HepG2 (cell line): ENCODE data around the gene GARS1. TPM values are rescaled to one million over a fixed set of nuclear protein-coding genes. Genes with fewer than 3 reads are reported as not detected.
A peak's percentile ranks its signal among the peaks of the same experiment; 100 is the strongest.

Source experiments
- CREBL2 ChIP-seq: sonication (generic); formaldehyde crosslinking; IDR thresholded peaks from 2 replicates; pipeline ENCODE4 v1.8.1; 2023; ENCODE audit warnings: missing genetic modification reagents, mild to moderate bottlenecking, borderline replicate concordance
- E2F1 ChIP-seq: sonication (generic); formaldehyde crosslinking; IDR thresholded peaks from 2 replicates; pipeline ENCODE4 v1.5.0; 2020; ENCODE audit warnings: missing genetic modification reagents
- FOXA3 ChIP-seq: IDR thresholded peaks from 2 replicates; pipeline ENCODE4 v1.6.1; 2016; ENCODE audit warnings: missing genetic modification reagents, missing compliant biosample characterization
- HDAC1 ChIP-seq: sonication (generic); formaldehyde crosslinking; IDR thresholded peaks from 2 replicates; pipeline ENCODE4 v1.5.1; 2020; ENCODE audit warnings: mild to moderate bottlenecking, missing genetic modification reagents
- HOXA5 ChIP-seq: sonication (generic); formaldehyde crosslinking; IDR thresholded peaks from 2 replicates; pipeline ENCODE4 v1.4.0; 2020; ENCODE audit warnings: missing genetic modification reagents
- JUND ChIP-seq: sonication (generic); formaldehyde crosslinking; IDR thresholded peaks from 2 replicates; pipeline ENCODE4 v1.8.0; 2022; ENCODE audit warnings: mild to moderate bottlenecking, missing genetic modification reagents
- KIAA2018 ChIP-seq: sonication (generic); formaldehyde crosslinking; IDR thresholded peaks from 2 replicates; pipeline ENCODE4 v1.5.0; 2020; ENCODE audit warnings: mild to moderate bottlenecking, missing genetic modification reagents, borderline replicate concordance
- KMT2A ChIP-seq: sonication (generic); formaldehyde crosslinking; IDR thresholded peaks from 2 replicates; pipeline ENCODE4 v1.4.0; 2020; ENCODE audit warnings: missing genetic modification reagents
- MYC ChIP-seq: sonication (generic); formaldehyde crosslinking; IDR thresholded peaks from 2 replicates; pipeline ENCODE4 v1.9.0; 2021; ENCODE audit warnings: missing genetic modification reagents, borderline replicate concordance
- RXRB ChIP-seq: IDR thresholded peaks from 2 replicates; pipeline ENCODE4 v1.6.1; 2016; ENCODE audit warnings: borderline replicate concordance, missing genetic modification reagents, missing compliant biosample characterization
- SAFB2 ChIP-seq: sonication (generic); formaldehyde crosslinking; IDR thresholded peaks from 2 replicates; pipeline ENCODE4 v1.5.1; 2020; ENCODE audit warnings: missing genetic modification reagents, low read depth, mild to moderate bottlenecking, borderline replicate concordance
- TCF12 ChIP-seq, 2 experiments: fragments of 450-650 bp in 1 of 2; sonication (generic) in 1 of 2; formaldehyde crosslinking in 1 of 2; IDR thresholded peaks; 2 replicates each; pipeline versions ENCODE4 v1.6.1 to v1.8.0; 2017 to 2022; ENCODE audit warnings: antibody characterized with exemption in 1 of 2, mild to moderate bottlenecking in 1 of 2, missing genetic modification reagents in 1 of 2, moderate library complexity in 1 of 2
- ZFP1 ChIP-seq: IDR thresholded peaks from 2 replicates; pipeline ENCODE4 v1.6.1; 2016
- ZNF207 ChIP-seq: fragments of 450-650 bp; IDR thresholded peaks from 2 replicates; pipeline ENCODE4 v1.6.1; 2016; ENCODE audit warnings: antibody characterized with exemption, borderline replicate concordance
- ZNF33A ChIP-seq: sonication (generic); formaldehyde crosslinking; IDR thresholded peaks from 2 replicates; pipeline ENCODE4 v1.5.1; 2020; ENCODE audit warnings: missing genetic modification reagents, mild to moderate bottlenecking, moderate library complexity, borderline replicate concordance
- ZNF354B ChIP-seq: sonication (generic); formaldehyde crosslinking; IDR thresholded peaks from 2 replicates; pipeline ENCODE4 v1.8.0; 2022; ENCODE audit warnings: mild to moderate bottlenecking, missing genetic modification reagents
- ZNF674 ChIP-seq: sonication (generic); formaldehyde crosslinking; IDR thresholded peaks from 2 replicates; pipeline ENCODE4 v1.5.0; 2020; ENCODE audit warnings: low read depth, mild to moderate bottlenecking, missing genetic modification reagents
- ZNF781 ChIP-seq: sonication (generic); formaldehyde crosslinking; IDR thresholded peaks from 2 replicates; pipeline ENCODE4 v1.5.1; 2020; ENCODE audit warnings: borderline replicate concordance, mild to moderate bottlenecking, missing genetic modification reagents; ENCODE audit errors: not compliant biosample characterization
- polyA plus RNA-seq, 8 experiments: library from polyadenylated mRNA; depleted of rRNA in 3 of 8; stranded (reverse) in 7 of 8; unstranded in 1 of 8; fragments of >200 nt; fragmentation: Illumina TruSeq in 4 of 8; extraction: Trizol in 4 of 8; gene quantifications; 2 replicates each; pipeline versions ENCODE4 v1.2.1 to v1.2.3, GENCODE V29; 2011 to 2016; ENCODE audit warnings: low read depth in 4 of 8, missing spikeins in 1 of 8, mixed read lengths in 1 of 8; ENCODE audit not compliant: insufficient read depth in 1 of 8
- total RNA-seq, 5 experiments: library from RNA; depleted of rRNA; stranded (reverse); fragments of >200 nt; fragmentation: Illumina TruSeq; extraction: Trizol; gene quantifications; 2 replicates each; pipeline ENCODE4 v1.2.3, GENCODE V29; 2016; ENCODE audit warnings: low read depth in 1 of 5

The GARS1 gene
- total and polyA plus RNA-seq, 2 of the 13 experiments (the other 11 are each of a cell fraction or from before 2014, with no cell fraction given), result 140 to 460 TPM

- TF ChIP-seq KIAA2018 (CRISPR knock-in tag) (0 out of 2 replicates have a peak, but pooled peaks have one; percentile 28), TCF12 (IDR thresholded peaks at IDR 0.05) (no peak), TCF12 (CRISPR knock-in tag; IDR thresholded peaks at IDR 0.05) (0 out of 2 replicates have a peak, but pooled peaks have one; percentile 7), MYC (CRISPR knock-in tag) (peak; percentile 99), ZNF207 (no peak), ZNF674 (CRISPR knock-in tag) (no peak), ZNF33A (CRISPR knock-in tag) (no peak), SAFB2 (CRISPR knock-in tag) (peak; percentile 73), HDAC1 (CRISPR knock-in tag) (peak; percentile 96), FOXA3 (peak; percentile 82), ZNF354B (CRISPR knock-in tag) (no peak), ZNF781 (CRISPR knock-in tag) (no peak), CREBL2 (peak; percentile 84; the same call in 1 of the 2 replicates), KMT2A (CRISPR knock-in tag) (peak; percentile 100), JUND (CRISPR knock-in tag) (peak; percentile 66; the same call in 1 of the 2 replicates), RXRB (CRISPR knock-in tag) (peak; percentile 64), E2F1 (CRISPR knock-in tag) (peak; percentile 94), HOXA5 (peak; percentile 93), ZFP1 (CRISPR knock-in tag) (0 out of 2 replicates have a peak, but pooled peaks have one; percentile 51)
Observed at GRCh38 chr7:30594540-30595435, at the start of gene GARS1 (continued).
